Subcutaneous adipose tissue (tissue), 4 donors: Measurements from ENCODE around the gene SCNN1G. TPM values are rescaled to one million over a fixed set of nuclear protein-coding genes. Genes with fewer than 3 reads are reported as not detected.

Experiments used
- CTCF ChIP-seq: fragments of 450-650 bp; IDR thresholded peaks from one replicate; pipeline ENCODE4 v1.5.1; 2016; ENCODE audit warnings: low read depth, mild to moderate bottlenecking, control low read depth, antibody characterized with exemption, moderate library complexity
- total RNA-seq, 4 donors: library from RNA; depleted of rRNA; stranded (reverse); fragments of >200 nt; gene quantifications; one replicate each; pipeline ENCODE4 v1.1.0, GENCODE V29; 2016

SCNN1G gene
- total RNA-seq, 4 donors from 2014 or later: 0.22 TPM; not detected in 3

DNA sequence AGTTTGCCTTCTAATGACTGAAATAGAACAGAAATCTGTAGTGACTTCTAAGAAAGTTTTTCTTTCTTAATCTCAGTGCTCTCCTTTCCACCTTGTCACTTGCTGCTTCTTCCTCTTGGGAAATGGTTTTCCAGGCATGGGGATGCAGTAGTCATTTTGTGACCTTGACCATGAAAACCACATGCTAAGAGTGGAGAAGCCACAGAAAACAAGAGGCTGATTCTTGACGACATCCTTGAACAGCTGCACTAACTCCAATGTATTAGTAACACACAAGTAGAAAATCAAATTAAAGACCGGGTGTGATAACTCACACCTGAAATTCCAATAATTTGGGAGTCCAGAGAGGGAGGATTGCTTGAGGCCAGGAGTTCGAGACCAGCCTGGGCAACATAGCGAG is 17.8 kb upstream of the SCNN1G start:
- TF ChIP-seq CTCF: no peak

- TF ChIP-seq CTCF: no peak
These were observed 10.0 kb upstream of the SCNN1G start for GRCh38 chr16:23172583-23172982.

- no peak for TF ChIP-seq CTCF
These were observed 9.6 kb upstream of the SCNN1G start for GRCh38 chr16:23172994-23173393.

DNA sequence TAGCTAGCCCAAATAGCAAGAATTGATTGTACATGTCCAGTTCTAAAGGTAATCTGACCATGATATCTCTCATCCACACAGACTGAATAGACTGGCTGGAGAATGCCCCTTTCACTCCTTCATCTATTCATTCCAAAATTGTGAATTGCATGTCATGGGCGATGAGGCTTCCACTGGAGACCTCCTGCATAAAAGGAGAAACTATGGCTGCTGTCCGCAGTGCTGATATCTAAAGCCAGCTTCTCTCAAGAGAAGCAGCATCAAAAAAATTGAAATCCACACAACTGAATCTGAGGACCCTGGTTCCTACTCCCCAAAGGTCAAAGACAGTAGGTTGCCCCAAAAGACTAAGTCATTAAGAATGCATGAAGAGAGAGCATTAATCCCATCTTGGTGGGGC is 7.9 kb upstream of the SCNN1G start:
- TF ChIP-seq CTCF: no peak

- TF ChIP-seq CTCF: no peak
These were observed 6.9 kb upstream of the SCNN1G start for GRCh38 chr16:23175651-23176050.

DNA sequence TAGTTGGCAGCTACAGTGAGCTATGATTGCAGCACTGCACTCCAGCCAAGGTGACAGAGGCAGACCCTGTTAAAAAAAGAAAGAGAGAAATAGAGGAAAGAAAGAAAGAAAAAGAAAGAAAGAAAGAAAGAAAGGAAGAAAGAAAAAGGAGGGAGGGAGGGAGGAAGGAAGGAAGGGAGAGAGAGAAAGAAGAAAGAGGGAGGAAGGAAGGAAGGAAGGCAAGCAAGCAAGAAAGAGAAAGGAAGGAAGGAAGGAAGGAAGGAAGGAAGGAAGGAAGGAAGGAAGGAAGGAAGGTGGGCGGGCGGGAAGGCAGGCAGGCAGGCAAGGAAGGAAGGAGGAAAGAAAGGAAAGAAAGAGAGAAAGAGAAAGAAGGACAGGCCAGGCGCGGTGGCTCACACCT is 1.0 kb upstream of the SCNN1G start:
- TF ChIP-seq CTCF: no peak

DNA sequence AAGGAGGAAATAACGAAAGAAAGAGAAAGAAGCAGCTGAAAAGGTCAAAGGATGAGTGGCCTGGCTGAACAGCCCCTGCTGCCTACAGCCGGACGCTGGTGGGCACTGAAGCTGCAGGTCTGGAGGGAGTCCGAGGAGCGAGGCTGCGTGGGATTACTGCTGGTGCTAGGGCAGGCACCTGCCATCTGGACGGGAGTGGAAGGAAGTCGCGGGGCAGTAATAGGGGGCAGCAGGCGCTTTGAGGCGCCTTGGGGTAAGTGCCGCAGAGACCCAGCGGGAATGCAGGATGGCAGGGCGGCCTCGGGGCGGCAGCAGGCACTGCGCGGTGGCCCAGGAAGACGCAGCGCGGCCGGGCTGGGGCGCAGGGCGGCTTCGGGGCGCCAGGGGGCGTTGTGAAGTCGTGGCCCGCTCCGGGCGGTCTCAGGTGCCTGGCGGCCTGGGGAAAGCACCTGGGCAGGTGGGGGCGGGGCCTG is 303 bp upstream of the SCNN1G start:
- TF ChIP-seq CTCF: no peak

- no peak for TF ChIP-seq CTCF
These were observed 958 bp downstream of the SCNN1G start for GRCh38 chr16:23183543-23183862.
